Activated naive CD4-positive, alpha-beta T cell (primary cell): ENCODE measurements around the gene SHTN1.

Experiments
- DNase-seq, 4 experiments: peaks; one replicate each; lab custom pipeline; 2025; lab: John Stamatoyannopoulos, UW

SHTN1 gene

DNA sequence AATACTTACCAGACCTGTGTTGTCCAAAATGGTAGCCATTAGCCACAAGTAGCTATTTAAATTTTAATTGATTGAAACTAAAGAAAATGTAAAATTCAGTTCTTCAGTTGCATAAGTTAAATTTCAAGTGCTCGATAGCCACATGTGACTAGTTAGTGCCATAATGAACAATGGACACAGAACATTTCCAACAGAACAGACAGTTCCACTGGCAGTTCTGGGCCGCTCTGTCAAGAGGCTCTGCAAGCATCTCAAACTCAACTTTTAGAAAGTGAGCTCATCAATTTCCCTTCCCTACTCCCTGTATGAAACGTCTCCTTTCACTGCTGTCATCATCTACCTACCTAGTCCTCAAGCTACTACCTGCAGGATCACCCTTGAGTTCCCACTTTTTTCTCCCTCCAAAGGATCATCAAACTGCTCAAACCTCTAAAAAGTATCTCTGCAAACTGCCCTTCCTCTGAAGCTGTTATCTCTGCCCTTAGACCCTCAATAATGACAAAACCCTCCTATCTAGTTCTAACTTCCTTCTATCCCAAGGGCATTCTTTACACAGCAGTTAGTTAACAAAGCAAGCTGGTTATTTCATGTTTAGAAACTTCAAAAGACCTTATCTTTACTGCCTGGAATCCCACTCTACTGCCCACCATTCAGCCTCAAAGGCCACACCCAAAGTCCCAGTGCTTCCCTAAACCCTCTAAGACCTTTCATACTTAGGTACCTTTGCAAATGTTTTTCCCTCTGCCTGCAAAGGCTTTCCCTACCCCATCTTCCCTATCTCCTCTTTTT is 20.6 kb downstream of the SHTN1 start:
- DNase-seq: no peak

- no peak for DNase-seq
Observed at GRCh38 chr10:116980041-116980440, 24.9 kb downstream of the SHTN1 start.

DNA sequence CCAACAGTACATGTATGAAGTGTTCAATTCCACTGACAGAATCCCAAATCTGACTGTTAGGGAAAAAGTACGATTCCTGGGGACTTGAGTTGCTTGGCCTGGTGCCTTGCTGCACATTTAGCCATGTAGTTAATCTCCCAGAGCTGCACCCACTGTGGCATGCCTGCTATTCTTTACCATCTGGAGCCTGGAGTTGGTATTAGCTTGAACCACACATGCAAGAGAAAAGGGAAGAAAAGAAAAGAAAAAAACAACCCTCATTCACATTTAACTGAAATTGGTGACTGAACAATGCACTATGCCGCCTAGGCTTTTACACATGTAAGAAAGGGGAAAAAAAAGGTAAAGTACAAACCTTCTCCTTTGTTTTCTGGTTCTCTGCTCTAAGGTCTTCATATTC is 26.1 kb downstream of the SHTN1 start:
- DNase-seq: no peak

GRCh38 chr10:116974456-116975005 is 30.5 kb downstream of the SHTN1 start:
- no peak for DNase-seq

DNA sequence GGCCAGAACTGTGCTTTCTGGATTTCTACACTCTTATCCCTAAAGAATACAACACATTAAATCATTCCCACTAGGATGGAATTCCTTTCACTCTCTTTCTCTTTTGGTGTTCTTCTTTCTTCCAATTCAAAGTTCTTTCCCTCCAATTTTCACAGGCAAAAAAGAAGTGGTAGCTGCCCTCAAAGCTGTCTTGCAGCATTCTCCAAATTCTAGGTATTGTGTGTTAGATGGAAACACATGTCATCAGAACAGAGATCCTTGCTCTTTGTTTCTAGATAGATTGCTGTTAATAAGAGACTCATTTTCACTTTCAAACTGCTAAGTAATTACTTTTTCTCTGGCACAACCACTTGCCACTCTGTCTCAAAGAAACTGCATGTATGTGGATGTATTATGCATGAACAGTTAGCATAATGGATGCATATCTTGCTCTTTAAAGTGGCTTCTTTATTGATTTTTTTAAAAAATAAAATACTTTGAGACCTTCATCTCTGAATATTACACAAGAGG is 31.0 kb downstream of the SHTN1 start:
- DNase-seq: no peak

GRCh38 chr10:116973371-116973905 is 31.5 kb downstream of the SHTN1 start:
- no peak for DNase-seq

GRCh38 chr10:116972131-116972530 is 32.9 kb downstream of the SHTN1 start:
- no peak for DNase-seq

- DNase-seq: no peak
Observed at GRCh38 chr10:116970050-116970449, 34.9 kb downstream of the SHTN1 start.

- no peak for DNase-seq
Observed at GRCh38 chr10:116968331-116968730, 36.7 kb downstream of the SHTN1 start.

DNA sequence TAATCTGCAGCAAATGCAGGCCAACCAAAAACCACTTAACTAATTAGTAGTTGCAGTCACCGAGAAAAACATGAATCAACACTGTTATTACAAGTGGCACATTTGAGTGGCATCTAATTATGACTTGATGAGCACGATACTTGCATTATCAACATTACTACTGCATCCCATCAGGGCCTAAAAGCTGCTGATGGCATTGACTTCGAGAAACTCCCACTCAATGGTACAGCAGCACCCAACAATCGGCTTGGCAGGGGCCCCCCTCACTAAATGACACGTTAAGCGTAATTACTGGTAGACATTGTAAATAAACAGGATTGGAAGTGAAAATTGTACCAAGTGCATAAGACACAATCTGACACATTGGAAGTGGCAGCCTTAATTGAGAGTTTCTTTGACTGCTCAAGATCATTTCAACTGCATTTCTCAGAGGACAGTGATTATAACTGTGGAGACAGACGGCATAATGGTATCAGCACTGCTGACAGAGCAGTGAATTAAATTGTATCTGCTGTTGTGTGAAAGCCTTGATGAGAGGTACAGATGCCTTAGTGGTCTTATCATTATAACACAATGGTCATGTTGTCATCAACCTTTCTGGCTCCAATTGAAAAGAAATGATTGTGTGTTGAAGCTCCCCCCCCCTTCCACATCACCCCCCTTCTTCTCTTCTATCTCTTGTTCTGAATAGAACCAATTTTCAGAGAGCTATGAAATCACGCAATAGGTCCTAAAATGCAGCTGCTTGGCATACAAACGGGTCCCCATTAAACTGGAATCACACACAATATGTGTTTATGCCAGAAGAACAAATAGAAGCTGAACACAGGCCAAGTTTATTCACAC is 43.4 kb downstream of the SHTN1 start:
- DNase-seq: no peak

DNA sequence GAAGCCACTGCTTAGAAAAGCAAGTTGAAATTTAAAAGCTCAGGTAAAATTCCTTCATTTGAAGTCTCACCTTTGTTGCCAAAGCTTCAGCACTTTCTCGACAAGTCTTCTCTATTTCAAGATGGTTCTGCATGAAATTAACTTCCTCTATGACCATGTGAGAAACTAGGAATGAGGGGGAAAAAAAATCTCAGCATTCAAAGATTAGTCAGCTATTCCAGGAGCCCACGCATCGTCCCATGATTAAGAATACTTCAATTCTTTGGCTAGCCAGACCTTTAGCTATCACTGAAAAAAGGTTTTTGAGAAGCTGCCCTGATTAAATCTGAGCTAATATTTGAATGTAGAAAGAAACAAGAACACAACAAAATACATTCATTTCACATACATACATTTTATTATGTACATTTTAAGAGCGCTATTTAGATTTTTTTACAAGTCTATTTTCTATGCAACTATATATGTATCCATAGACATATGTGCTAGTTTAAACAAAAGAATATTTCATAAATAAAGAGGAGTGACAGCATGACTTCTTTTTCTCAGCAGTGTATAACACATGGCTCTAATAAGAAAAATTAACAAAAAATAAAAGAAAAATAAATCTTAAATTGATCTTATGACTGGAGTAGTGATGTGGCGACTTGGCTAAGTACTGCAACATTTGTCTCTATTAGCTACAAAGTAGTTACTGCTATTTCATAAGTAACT is 44.8 kb downstream of the SHTN1 start:
- DNase-seq: no peak

GRCh38 chr10:116952729-116953128 is 52.3 kb downstream of the SHTN1 start:
- no peak for DNase-seq

- DNase-seq: no peak
Observed at GRCh38 chr10:116948530-116948870, 56.5 kb downstream of the SHTN1 start.

DNA sequence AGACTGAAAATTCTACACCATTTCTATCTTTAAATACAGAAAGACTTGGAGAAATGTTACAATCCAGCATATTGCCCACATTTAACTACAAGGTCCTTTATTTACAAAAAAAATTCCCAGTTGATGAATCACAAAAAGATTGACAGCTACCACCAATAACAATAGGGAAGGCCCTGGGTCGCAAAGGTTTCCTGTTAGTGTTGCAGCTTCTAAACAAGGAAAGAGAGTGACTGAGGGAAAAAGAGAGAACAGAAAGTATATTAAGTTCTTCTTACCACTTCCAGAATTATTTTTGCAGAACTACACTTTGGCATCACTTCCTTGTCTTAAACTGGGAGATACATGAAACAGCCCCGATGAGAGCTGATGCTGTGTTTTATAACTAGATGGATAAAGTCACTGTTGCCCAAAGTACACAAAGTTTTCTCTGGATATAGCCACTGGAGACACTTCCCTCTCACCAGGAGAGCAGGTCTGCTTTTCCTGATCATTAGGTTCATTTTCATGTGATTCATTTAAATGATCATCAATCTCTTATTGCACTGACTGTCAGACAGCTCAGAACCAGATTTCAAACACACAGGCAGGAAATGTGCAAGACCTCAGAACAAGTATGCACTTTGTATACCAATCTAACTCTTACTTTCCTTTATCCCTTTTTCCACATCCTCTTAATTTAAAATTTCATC is 57.0 kb downstream of the SHTN1 start:
- no peak for DNase-seq

DNA sequence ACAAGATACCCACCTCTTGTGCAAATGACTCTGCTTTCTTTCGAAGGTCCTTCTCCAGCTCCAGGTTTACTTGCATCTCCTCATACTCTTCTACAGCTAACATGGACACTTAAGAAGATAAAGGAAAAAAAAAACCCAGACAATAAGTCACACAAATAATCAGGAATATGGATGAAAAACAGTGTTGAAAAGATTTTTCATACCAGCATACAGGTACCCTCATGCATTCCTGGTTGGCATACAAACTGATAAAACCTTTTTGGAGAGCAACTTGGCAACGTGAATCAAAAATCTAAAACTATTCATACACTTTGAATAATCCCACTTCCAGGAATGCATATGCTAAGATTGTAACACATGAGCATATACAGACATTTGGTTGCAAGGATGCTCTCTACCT is 60.1 kb downstream of the SHTN1 start:
- DNase-seq: no peak

GRCh38 chr10:116931806-116932205 is 73.2 kb downstream of the SHTN1 start:
- no peak for DNase-seq

DNA sequence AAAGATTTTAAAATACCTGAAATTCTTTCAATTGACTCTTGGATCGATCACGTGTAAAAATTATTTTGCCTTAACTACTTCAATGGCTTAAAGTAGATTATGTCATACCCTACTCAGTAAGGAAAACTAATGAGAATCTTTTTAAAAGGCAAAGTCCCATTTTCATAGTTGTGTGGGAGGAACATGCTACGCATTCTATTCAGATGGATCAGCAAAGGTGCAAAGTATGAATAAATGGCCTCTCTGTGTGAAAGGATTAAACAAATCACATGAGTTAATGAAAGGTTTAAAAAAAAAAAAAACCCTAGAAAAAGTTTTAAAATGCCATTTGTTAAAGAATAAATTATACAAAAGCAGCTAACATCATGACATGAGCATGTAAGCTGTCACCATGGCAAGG is 78.6 kb downstream of the SHTN1 start:
- DNase-seq: no peak

- DNase-seq: no peak
Observed at GRCh38 chr10:116925056-116925455, 79.9 kb downstream of the SHTN1 start.

- no peak for DNase-seq
Observed at GRCh38 chr10:116919706-116920105, 85.3 kb downstream of the SHTN1 start.

- DNase-seq: no peak
Observed at GRCh38 chr10:116919164-116919563, 85.8 kb downstream of the SHTN1 start.

DNA sequence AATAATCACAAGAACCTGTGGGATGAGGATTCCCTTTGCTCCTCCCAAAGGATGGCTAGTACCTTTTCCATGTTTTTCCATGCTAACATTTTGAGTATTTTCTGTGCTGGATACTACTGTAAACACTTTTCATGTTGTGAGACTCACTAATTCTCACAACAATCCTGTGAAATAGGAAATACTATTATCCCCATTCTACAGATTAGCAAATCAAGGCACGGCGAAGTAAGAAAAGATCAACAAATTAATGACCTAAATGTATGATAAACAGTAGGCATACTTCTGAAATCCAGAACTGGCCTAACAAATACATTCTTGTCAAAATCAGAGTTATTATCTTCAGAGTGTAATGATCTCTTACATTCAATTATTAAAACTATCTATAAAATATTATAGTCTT is 86.4 kb downstream of the SHTN1 start:
- DNase-seq: no peak
